ENCODE results near the gene OR4C11.

OR4C11 gene

GRCh38 chr11:55607545-55607944 is at the start of gene OR4C11:
Gene OR4C11 (minus strand): TSS chr11:55607645. CDS start chr11:55604373, 3,272 bp downstream.
- DNase-seq (ENCODE audit: low read depth in 3 of 3), result no peak

DNA sequence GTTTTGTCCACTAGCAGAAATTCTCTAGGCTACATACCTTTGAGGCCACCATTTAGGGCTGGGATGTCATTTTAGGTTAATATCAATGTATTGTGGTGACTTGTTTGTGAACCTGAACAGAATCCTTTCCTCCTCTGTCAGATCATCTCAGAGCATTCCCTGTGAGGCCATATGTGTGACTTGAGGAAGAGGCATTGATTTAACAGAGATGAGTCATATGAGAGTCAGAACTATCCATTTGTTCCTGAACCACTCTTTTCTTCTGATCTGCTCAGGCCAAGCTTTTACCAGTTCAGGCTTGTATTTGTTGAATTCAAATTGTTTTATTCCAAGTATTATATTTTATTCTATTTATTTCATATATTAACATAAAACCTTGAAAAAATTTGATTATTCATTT is 47.7 kb upstream of the OR4C11 start:
- no peak for DNase-seq (ENCODE audit: low read depth in 3 of 3)

- no peak for DNase-seq (ENCODE audit: low read depth in 3 of 3)
These were observed 45.1 kb upstream of the OR4C11 start for GRCh38 chr11:55652560-55652959.

DNA sequence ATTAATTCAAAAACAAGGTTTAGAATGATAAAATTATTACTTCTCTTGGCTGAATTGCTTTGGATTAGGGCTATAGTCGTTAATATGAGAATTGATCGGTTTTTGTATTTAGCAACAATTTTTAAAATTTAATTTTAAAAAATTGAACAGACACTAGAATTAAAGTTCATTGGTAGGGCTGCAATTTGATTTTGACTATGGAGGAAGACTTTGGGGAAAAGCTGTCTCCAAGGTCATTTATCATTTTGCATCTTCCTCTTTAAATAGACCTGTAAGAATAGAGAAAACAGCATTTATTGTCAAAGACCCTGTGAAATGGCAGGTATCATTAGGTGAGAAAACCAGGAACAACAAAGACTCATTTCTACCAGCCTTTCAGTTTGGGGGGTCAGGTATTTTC is 40.6 kb upstream of the OR4C11 start, which contains the start of gene OR4S2:
Gene OR4S2, plus strand, starts transcription at position 301 of the 400 bp plus-strand sequence. CDS start 2,577 bp downstream, outside the sequence.
- DNase-seq (ENCODE audit: low read depth in 3 of 3), result no peak

- no peak for DNase-seq (ENCODE audit: low read depth in 3 of 3)
These were observed 27.4 kb upstream of the OR4C11 start, which contains the start of gene OR4P4 for GRCh38 chr11:55634813-55635212. Gene OR4P4 (plus strand): TSS chr11:55635113.

- DNase-seq (ENCODE audit: low read depth in 3 of 3), result no peak
These were observed 17.1 kb upstream of the OR4C11 start for GRCh38 chr11:55624531-55624930.

- no peak for DNase-seq (ENCODE audit: low read depth in 3 of 3)
These were observed 34.9 kb downstream of the OR4C11 start for GRCh38 chr11:55572548-55572947.

DNA sequence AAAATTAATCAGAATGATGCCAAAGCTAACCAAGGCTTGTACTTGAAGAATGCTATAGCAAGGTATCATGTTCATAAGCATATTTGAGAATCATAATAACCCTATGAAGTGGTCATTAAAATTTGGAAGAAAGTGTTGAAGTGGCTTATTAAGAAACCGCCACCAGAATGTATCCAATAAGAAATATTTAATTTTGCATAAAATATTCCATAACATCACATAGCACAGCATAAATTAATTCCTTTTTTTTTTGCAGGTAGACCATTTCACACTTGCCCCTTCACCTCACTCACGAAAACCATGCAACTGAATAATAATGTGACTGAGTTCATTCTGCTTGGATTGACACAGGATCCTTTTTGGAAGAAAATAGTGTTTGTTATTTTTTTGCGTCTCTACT is 35.6 kb downstream of the OR4C11 start, which contains the start of gene OR4C16:
Gene OR4C16, plus strand, starts transcription at position 301 of the 400 bp plus-strand sequence. Its CDS starts 0 bp downstream, at position 301.
- no peak for DNase-seq (ENCODE audit: low read depth in 3 of 3)

- DNase-seq (ENCODE audit: low read depth in 3 of 3), result no peak
These were observed 53.3 kb downstream of the OR4C11 start, which contains the start of gene OR4C15 for GRCh38 chr11:55554169-55554568. Gene OR4C15 (plus strand): TSS chr11:55554469. CDS start chr11:55554469, 0 bp downstream.
